ENCODE results near the gene SORCS2. TPM values are rescaled to one million over a fixed set of nuclear protein-coding genes. Genes with fewer than 3 reads are reported as not detected.
A peak's percentile ranks its signal among the peaks of the same experiment; 100 is the strongest.

Gene SORCS2
- total RNA-seq, 1 experiment from 2014 or later, result 0.15 TPM

DNA sequence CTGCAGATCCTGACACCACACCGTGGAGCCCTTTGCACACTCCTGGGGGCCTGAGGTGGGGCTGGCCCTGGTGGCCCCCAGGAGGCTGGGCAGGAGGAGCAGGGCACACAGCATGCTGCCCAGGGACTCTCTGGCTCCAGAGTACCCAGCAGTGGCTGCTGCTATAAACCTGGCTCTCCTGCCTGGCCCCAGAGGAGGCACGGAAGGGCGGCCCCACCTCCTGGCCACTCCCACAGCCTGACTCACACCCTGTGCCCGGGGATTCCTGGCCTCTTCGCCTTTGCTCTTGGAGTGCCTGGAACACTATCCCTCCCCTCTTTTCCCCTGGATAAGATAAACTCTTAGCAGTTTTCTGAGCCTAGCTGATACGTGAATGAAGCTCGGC is 242.4 kb downstream of the SORCS2 start, which contains the start of gene PSAPL1:
Gene PSAPL1 (minus strand): TSS at position 165 of the 385 bp plus-strand sequence. CDS start 51 bp downstream, at position 114.
- Histone ChIP-seq H3K4me1 (ENCODE audit: control insufficient read depth, insufficient read depth, low read length) (no peaks in the 10 kb centered on the region; the same call in 1 of the 2 replicates), H3K4me3 (ENCODE audit: low read depth in 2 of 2, low read length in 2 of 2) (no peak within 1 kb of the TSS), H3K27ac (ENCODE audit: low read length) (no peak within 1 kb of the TSS), H3K9me3 (ENCODE audit: control insufficient read depth, insufficient read depth, low read depth, low read length) (no peaks in the 10 kb centered on the region), H3K27me3 (ENCODE audit: control insufficient read depth, insufficient read depth, low read length) (no peaks in the 10 kb centered on the region), H3K36me3 (ENCODE audit: control insufficient read depth, insufficient read depth, low read length) (no peaks in the 10 kb centered on the region)
- in situ Hi-C loops (cut with HindIII; ENCODE audit: low pct_unique_long_range_greater_than_20kb, low sequenced_read_pairs) (no loop called here), intact Hi-C loops (cut with micrococcal nuclease; ENCODE audit: unreplicated experiment) (no loop called here)
- ATAC-seq, result peak; percentile 85
- CTCF ChIA-PET, result no interaction called here
- POLR2A ChIA-PET, result no interaction called here
- BruUV-seq (replicated peaks), result no TSS peak
- TF ChIP-seq REST (IDR thresholded peaks at IDR 0.05; ENCODE audit: insufficient read depth in 1 of 2, low read depth in 2 of 2, low read length in 1 of 2) (no peak), SIN3A (IDR thresholded peaks at IDR 0.05; ENCODE audit: borderline replicate concordance, insufficient read depth, low read depth, low read length) (no peak), POLR2AphosphoS5 (IDR thresholded peaks at IDR 0.05; ENCODE audit: low read depth, low read length) (no peak), TCF7L2 (IDR thresholded peaks at IDR 0.05; ENCODE audit: low read depth, low read length) (no peak)
- TF ChIP-seq, protein P1, sequence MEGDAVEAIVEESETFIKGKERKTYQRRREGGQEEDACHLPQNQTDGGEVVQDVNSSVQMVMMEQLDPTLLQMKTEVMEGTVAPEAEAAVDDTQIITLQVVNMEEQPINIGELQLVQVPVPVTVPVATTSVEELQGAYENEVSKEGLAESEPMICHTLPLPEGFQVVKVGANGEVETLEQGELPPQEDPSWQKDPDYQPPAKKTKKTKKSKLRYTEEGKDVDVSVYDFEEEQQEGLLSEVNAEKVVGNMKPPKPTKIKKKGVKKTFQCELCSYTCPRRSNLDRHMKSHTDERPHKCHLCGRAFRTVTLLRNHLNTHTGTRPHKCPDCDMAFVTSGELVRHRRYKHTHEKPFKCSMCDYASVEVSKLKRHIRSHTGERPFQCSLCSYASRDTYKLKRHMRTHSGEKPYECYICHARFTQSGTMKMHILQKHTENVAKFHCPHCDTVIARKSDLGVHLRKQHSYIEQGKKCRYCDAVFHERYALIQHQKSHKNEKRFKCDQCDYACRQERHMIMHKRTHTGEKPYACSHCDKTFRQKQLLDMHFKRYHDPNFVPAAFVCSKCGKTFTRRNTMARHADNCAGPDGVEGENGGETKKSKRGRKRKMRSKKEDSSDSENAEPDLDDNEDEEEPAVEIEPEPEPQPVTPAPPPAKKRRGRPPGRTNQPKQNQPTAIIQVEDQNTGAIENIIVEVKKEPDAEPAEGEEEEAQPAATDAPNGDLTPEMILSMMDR (IDR thresholded peaks at IDR 0.05), result no peak
- DNase-seq (ENCODE audit: low read depth, low spot score), result no peak

GRCh38 chr4:7435471-7436061 is 243.2 kb downstream of the SORCS2 start:
- no peak overlapping the region for H3K27ac ChIP-seq (ENCODE audit: low read length)
- DNase-seq (ENCODE audit: low read depth, low spot score), result no peak
- H3K36me3 ChIP-seq (ENCODE audit: control insufficient read depth, insufficient read depth, low read length), result no peaks in the 10 kb centered on the region
- in situ Hi-C loops (cut with HindIII; ENCODE audit: low pct_unique_long_range_greater_than_20kb, low sequenced_read_pairs), result no loop called here
- no peaks in the 10 kb centered on the region for H3K27me3 ChIP-seq (ENCODE audit: control insufficient read depth, insufficient read depth, low read length)
- no peak for TF ChIP-seq REST (IDR thresholded peaks at IDR 0.05; ENCODE audit: insufficient read depth in 1 of 2, low read depth in 2 of 2, low read length in 1 of 2)
- no peak for TF ChIP-seq POLR2AphosphoS5 (IDR thresholded peaks at IDR 0.05; ENCODE audit: low read depth, low read length)
- TF ChIP-seq SIN3A (IDR thresholded peaks at IDR 0.05; ENCODE audit: borderline replicate concordance, insufficient read depth, low read depth, low read length), result no peak
- TF ChIP-seq, protein P1 (IDR thresholded peaks at IDR 0.05), result no peak
- no peak for TF ChIP-seq TCF7L2 (IDR thresholded peaks at IDR 0.05; ENCODE audit: low read depth, low read length)
- intact Hi-C loops (cut with micrococcal nuclease; ENCODE audit: unreplicated experiment), result no loop called here
- H3K9me3 ChIP-seq (ENCODE audit: control insufficient read depth, insufficient read depth, low read depth, low read length), result no peaks in the 10 kb centered on the region
- ATAC-seq, result no peak
- H3K4me3 ChIP-seq (ENCODE audit: low read depth in 2 of 2, low read length in 2 of 2), result no peak overlapping the region
- H3K4me1 ChIP-seq (ENCODE audit: control insufficient read depth, insufficient read depth, low read length), result no peaks in the 10 kb centered on the region
- POLR2A ChIA-PET, result no interaction called here
- CTCF ChIA-PET, result no interaction called here
- BruUV-seq (replicated peaks), result no TSS peak

Data from Panc1 (cell line).